HEK293 (cell line): ENCODE data around the gene CBX1.

Experiments used
- GLIS1 ChIP-seq: fragments of 450-650 bp; formaldehyde crosslinking; IDR thresholded peaks from 2 replicates; pipeline ENCODE4 v1.5.1; 2016; ENCODE audit warnings: missing biosample characterization, missing genetic modification characterization
- KLF9 ChIP-seq: fragments of 450-650 bp; formaldehyde crosslinking; IDR thresholded peaks from 2 replicates; pipeline ENCODE4 v1.5.1; 2016; ENCODE audit warnings: missing biosample characterization, missing genetic modification characterization, low read depth
- ZNF274 ChIP-seq, 2 experiments: fragments of 200-500 bp in 1 of 2; fragments of 450-650 bp in 1 of 2; sonication (Bioruptor generic) in 1 of 2; formaldehyde crosslinking in 1 of 2; IDR thresholded peaks; 2 replicates each; pipeline versions ENCODE4 v1.5.1 to v1.6.1; 2014 to 2016; ENCODE audit warnings: borderline replicate concordance in 1 of 2, inconsistent platforms in 1 of 2, low read length in 1 of 2, missing biosample characterization in 1 of 2, missing genetic modification characterization in 1 of 2
- ZNF280D ChIP-seq: fragments of 450-650 bp; formaldehyde crosslinking; IDR thresholded peaks from 2 replicates; pipeline ENCODE4 v1.5.1; 2016; ENCODE audit warnings: missing biosample characterization, missing genetic modification characterization
- ZNF621 ChIP-seq: fragments of 450-650 bp; formaldehyde crosslinking; IDR thresholded peaks from 2 replicates; pipeline ENCODE4 v1.5.1; 2017; ENCODE audit warnings: missing biosample characterization, missing genetic modification characterization
- ZNF639 ChIP-seq: fragments of 450-650 bp; formaldehyde crosslinking; IDR thresholded peaks from 2 replicates; pipeline ENCODE4 v1.5.1; 2016; ENCODE audit warnings: missing biosample characterization, missing genetic modification characterization
- ZNF692 ChIP-seq: fragments of 450-650 bp; formaldehyde crosslinking; IDR thresholded peaks from 2 replicates; pipeline ENCODE4 v1.5.1; 2016; ENCODE audit warnings: missing biosample characterization, missing genetic modification characterization
- ZSCAN18 ChIP-seq: fragments of 450-650 bp; formaldehyde crosslinking; IDR thresholded peaks from 2 replicates; pipeline ENCODE4 v1.5.1; 2016; ENCODE audit warnings: missing biosample characterization, missing genetic modification characterization
- ZSCAN5A ChIP-seq: fragments of 450-650 bp; formaldehyde crosslinking; IDR thresholded peaks from 2 replicates; pipeline ENCODE4 v1.5.1; 2016; ENCODE audit warnings: missing biosample characterization, missing genetic modification characterization
- ZXDB ChIP-seq: fragments of 450-650 bp; formaldehyde crosslinking; IDR thresholded peaks from 2 replicates; pipeline ENCODE4 v1.5.1; 2016; ENCODE audit warnings: missing biosample characterization, missing genetic modification characterization
- TF ChIP-seq, protein P1 (sequence below): fragments of 450-650 bp; formaldehyde crosslinking; IDR thresholded peaks from 2 replicates; pipeline ENCODE4 v1.5.1; 2016; ENCODE audit warnings: missing biosample characterization, missing genetic modification characterization
- TF ChIP-seq, protein P2 (sequence below): fragments of 450-650 bp; formaldehyde crosslinking; IDR thresholded peaks from 2 replicates; pipeline ENCODE4 v1.5.1; 2017; ENCODE audit warnings: missing biosample characterization, missing genetic modification characterization
- TF ChIP-seq, protein P3 (sequence below): fragments of 450-650 bp; formaldehyde crosslinking; IDR thresholded peaks from 2 replicates; pipeline ENCODE4 v1.5.1; 2017; ENCODE audit warnings: missing biosample characterization, missing genetic modification characterization

Gene CBX1

GRCh38 chr17:48047741-48048383 lies 53.4 kb downstream of the CBX1 start, which contains the start of gene NFE2L1 (continued):
- TF ChIP-seq ZSCAN18 (tag by site-specific recombination) (peak; percentile 72; the same call in 1 of the 2 replicates), GLIS1 (peak; percentile 2; the same call in 1 of the 2 replicates), ZNF274 (IDR thresholded peaks at IDR 0.05; ENCODE audit: low read length) (no peak), ZNF274 (tag by site-specific recombination; IDR thresholded peaks at IDR 0.05; ENCODE audit: borderline replicate concordance) (no peak), ZNF621 (no peak), KLF9 (tag by site-specific recombination) (peak; percentile 51), ZNF639 (tag by site-specific recombination) (peak; percentile 86), ZNF692 (tag by site-specific recombination) (peak; percentile 89), ZNF280D (tag by site-specific recombination) (0 out of 2 replicates have a peak, but pooled peaks have one; percentile 20), ZXDB (tag by site-specific recombination) (peak; percentile 91), ZSCAN5A (tag by site-specific recombination) (peak; percentile 92; the same call in 1 of the 2 replicates)
- TF ChIP-seq, protein P1, sequence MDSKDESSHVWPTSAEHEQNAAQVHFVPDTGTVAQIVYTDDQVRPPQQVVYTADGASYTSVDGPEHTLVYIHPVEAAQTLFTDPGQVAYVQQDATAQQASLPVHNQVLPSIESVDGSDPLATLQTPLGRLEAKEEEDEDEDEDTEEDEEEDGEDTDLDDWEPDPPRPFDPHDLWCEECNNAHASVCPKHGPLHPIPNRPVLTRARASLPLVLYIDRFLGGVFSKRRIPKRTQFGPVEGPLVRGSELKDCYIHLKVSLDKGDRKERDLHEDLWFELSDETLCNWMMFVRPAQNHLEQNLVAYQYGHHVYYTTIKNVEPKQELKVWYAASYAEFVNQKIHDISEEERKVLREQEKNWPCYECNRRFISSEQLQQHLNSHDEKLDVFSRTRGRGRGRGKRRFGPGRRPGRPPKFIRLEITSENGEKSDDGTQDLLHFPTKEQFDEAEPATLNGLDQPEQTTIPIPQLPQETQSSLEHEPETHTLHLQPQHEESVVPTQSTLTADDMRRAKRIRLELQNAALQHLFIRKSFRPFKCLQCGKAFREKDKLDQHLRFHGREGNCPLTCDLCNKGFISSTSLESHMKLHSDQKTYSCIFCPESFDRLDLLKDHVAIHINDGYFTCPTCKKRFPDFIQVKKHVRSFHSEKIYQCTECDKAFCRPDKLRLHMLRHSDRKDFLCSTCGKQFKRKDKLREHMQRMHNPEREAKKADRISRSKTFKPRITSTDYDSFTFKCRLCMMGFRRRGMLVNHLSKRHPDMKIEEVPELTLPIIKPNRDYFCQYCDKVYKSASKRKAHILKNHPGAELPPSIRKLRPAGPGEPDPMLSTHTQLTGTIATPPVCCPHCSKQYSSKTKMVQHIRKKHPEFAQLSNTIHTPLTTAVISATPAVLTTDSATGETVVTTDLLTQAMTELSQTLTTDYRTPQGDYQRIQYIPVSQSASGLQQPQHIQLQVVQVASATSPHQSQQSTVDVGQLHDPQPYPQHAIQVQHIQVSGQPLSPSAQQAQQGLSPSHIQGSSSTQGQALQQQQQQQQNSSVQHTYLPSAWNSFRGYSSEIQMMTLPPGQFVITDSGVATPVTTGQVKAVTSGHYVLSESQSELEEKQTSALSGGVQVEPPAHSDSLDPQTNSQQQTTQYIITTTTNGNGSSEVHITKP (tag by site-specific recombination) = peak; percentile 79
- TF ChIP-seq, protein P2, sequence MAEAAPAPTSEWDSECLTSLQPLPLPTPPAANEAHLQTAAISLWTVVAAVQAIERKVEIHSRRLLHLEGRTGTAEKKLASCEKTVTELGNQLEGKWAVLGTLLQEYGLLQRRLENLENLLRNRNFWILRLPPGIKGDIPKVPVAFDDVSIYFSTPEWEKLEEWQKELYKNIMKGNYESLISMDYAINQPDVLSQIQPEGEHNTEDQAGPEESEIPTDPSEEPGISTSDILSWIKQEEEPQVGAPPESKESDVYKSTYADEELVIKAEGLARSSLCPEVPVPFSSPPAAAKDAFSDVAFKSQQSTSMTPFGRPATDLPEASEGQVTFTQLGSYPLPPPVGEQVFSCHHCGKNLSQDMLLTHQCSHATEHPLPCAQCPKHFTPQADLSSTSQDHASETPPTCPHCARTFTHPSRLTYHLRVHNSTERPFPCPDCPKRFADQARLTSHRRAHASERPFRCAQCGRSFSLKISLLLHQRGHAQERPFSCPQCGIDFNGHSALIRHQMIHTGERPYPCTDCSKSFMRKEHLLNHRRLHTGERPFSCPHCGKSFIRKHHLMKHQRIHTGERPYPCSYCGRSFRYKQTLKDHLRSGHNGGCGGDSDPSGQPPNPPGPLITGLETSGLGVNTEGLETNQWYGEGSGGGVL (tag by site-specific recombination) = peak; percentile 59
- TF ChIP-seq, protein P3, sequence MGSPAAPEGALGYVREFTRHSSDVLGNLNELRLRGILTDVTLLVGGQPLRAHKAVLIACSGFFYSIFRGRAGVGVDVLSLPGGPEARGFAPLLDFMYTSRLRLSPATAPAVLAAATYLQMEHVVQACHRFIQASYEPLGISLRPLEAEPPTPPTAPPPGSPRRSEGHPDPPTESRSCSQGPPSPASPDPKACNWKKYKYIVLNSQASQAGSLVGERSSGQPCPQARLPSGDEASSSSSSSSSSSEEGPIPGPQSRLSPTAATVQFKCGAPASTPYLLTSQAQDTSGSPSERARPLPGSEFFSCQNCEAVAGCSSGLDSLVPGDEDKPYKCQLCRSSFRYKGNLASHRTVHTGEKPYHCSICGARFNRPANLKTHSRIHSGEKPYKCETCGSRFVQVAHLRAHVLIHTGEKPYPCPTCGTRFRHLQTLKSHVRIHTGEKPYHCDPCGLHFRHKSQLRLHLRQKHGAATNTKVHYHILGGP (tag by site-specific recombination) = no peak
